A172 (cell line): ENCODE measurements around the gene ATP10B. TPM values are rescaled to one million over a fixed set of nuclear protein-coding genes. Genes with fewer than 3 reads are reported as not detected.
"Not testable (repeated sequence)": the region's sequence is repeated elsewhere in the genome, so short reads cannot be mapped to it uniquely, and the experiment has no call there.

ENCODE experiments used
- DNase-seq: peaks from one replicate; pipeline ENCODE4 v3.0.0-alpha.2; 2015; ENCODE audit warnings: low spot score
- total RNA-seq: library from RNA; depleted of rRNA; stranded (reverse); fragments of >200 nt; shearing (Covaris generic); gene quantifications from 2 replicates; pipeline ENCODE4 v1.2.3, GENCODE V29; 2014

The ATP10B gene
- total RNA-seq, 1 experiment from 2014 or later: not detected

- DNase-seq: no peak
Observed at GRCh38 chr5:160824301-160825001, 27.6 kb downstream of the ATP10B start.

DNA sequence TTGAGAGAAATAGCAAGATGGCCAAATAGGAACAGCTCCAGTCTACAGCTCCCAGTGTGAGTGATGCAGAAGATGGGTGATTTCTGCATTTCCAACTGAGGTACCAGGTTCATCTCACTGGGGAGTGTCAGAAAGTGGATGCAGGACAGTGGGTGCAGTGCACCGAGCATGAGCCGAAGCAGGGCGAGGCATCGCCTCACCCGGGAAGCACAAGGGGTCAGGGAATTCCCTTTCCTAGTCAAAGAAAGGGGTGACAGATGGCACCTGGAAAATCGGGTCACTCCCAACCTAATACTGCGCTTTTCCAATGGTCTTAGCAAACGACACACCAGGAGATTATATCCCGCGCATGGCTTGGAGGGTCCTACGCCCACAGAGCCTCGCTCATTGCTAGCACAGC, 39.0 kb downstream of the ATP10B start:
- not testable (repeated sequence) for DNase-seq

GRCh38 chr5:160805376-160805775, 46.6 kb downstream of the ATP10B start:
- DNase-seq: no peak

DNA sequence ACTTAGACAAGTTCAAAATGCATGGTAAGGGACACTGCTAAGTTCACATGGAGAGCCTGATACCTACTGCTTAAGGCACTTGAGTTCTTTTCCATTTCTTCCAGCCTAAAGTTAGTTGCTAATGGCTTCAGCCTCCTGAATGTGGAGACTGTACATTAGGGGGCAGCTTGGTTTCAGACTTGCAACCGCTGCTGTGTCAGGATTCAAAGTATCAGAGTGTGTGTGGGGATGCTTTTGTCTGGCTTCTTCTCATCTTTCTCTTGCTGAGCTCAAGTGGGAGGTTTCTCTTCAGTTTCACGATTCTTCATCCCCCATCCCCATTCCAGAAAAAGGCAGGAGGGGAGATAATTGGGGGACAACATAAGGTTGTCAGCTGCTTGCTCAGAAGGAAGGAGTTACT, 49.4 kb downstream of the ATP10B start:
- DNase-seq: no peak

DNA sequence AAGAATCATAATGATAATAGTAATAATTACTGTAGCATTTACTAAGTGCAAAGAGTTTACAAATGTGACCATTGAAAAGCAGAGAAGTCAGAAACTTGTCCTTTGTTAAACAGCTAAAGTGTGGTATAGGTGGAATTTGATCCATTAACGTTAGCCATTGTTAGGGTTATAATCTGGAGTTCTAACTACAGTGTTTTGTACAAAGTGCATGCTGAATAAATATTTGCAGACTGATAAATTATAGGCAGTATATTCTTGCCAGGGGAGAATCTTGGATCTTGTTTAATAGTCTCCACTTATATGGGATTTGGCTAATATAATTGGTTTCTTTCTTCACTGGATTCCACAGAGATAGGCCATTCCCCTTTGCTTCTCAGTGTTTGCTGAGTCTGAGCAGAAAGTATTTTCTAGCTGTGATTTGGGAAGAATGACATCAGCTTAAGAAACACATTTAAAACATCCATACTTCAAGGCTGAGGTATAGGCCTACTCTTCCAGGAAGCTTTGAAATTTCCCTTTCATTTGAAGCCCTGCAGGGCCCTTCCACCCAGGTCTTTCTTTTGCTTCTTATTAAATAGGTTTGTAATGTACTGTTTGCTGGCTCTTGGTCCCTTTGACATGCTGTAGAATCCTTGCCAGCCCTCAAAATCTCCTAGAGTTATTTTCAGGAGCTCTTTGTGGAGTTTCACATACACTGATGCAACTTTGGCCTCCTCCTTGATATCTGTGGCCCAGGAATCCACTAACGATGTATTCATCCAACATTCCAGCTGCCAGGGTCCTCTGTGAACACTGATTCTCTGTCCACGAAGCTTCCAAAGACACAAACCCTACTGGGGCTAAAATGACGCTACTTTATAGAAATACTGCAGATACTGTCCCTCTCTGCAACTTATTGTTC, 51.4 kb downstream of the ATP10B start:
- no peak for DNase-seq

- DNase-seq: no peak
Observed at GRCh38 chr5:160799184-160799583, 52.8 kb downstream of the ATP10B start.

- no peak for DNase-seq
Observed at GRCh38 chr5:160797020-160797419, 55.0 kb downstream of the ATP10B start.

GRCh38 chr5:160793530-160793899, 58.5 kb downstream of the ATP10B start:
- DNase-seq: no peak

GRCh38 chr5:160792732-160793529, 59.1 kb downstream of the ATP10B start:
- DNase-seq: no peak

DNA sequence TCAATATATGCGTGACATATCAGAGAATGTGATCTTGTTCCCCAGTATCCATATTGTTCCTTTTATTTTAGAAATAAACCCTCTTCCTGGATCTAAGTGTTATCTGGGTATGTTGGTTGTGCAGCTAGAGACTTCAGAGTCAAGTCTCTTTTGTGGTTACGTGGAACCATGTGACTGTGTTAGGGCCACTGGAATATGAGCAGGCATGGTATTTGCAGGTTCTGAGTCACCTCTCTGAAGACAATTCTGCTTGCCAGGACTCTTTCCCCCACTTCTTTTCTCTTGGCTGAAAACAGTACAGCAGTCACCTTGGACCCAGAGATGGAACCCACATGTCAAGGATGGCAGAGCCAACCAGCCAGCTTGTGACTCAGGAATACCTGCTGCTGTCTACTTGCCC, 59.7 kb downstream of the ATP10B start:
- DNase-seq: no peak

GRCh38 chr5:160789219-160789859, 62.7 kb downstream of the ATP10B start:
- no peak for DNase-seq

- DNase-seq: no peak
Observed at GRCh38 chr5:160788102-160788660, 63.8 kb downstream of the ATP10B start.

GRCh38 chr5:160787240-160787639, 64.8 kb downstream of the ATP10B start:
- DNase-seq: no peak

- no peak for DNase-seq
Observed at GRCh38 chr5:160774666-160775315, 77.2 kb downstream of the ATP10B start.

DNA sequence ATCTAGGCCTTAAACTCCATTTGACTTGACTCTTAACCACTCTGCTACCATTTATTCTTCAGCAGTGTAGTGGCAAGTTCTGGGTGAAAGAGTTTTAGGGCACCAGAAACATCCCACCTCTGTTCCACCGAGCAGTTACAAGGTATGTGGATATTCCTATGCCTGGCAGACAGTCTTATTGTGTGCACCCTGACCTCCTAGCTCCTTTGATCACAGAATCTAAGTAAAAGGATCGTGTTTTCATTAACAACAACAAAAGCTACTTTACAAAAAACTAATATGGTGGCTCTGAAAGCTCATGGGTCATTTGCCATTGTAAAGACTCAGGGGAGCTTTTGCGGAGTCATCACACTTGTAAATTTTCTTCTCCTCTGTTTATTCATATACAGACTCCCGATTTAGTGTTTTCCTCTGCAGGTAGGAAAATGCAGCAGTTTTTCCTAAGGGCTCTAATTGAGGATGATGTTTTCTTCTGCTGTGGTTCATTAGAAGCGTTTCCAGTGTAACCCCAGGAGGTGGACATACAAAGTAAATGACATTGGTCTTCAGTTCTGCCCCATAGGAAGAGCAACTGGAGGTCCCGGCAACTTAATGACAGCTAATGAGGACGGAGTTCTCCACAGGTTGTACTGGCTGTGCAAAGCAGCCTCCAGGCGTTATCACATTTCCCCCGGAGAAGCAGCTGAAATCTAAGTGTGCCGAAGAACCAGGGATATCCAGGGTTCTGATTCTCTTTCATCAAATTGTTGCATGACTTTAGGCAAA, 78.2 kb downstream of the ATP10B start:
- DNase-seq: no peak

GRCh38 chr5:160772854-160773253, 79.2 kb downstream of the ATP10B start:
- no peak for DNase-seq

- no peak for DNase-seq
Observed at GRCh38 chr5:160770718-160771117, 81.3 kb downstream of the ATP10B start.

GRCh38 chr5:160769301-160769700, 82.7 kb downstream of the ATP10B start:
- no peak for DNase-seq

DNA sequence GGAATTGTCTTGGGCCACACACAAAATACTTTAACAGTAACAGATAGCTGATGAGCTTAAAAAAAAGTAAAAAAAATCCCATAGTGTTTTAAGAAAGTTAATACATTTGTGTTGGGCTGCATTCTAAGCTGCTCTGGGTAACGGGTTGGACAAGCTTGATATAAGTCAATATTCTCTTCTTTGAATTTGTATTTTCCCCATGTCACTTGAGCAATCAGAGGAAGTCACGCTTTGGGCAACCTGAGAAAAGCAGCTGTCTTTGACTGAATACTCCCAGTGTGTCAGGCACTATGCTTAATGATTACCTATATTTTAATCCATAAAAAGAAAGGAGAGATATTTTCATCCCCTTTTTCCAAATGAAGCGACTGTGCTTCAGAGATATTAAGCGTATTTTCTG, 84.9 kb downstream of the ATP10B start:
- DNase-seq: no peak

DNA sequence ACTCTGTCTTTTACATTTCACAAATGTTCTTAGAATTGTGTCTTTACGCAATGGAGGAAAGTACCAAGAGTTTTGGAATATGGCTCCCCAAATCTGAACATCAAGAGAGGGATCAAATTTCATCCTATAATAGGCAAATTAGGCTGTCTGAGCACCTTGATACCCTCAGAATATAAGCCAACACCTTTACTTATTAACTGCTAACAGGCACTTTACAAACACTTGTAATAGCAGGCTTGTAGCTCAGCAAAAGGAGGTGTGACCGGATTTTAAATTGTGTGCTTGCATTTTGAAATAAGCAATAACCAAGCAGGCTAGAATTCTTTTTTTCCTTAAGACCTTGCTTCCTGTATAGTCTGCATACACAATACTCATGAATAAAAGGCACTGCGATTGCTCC, 92.0 kb downstream of the ATP10B start:
- DNase-seq: no peak
